ENCODE data around the gene FLT3.

DNA sequence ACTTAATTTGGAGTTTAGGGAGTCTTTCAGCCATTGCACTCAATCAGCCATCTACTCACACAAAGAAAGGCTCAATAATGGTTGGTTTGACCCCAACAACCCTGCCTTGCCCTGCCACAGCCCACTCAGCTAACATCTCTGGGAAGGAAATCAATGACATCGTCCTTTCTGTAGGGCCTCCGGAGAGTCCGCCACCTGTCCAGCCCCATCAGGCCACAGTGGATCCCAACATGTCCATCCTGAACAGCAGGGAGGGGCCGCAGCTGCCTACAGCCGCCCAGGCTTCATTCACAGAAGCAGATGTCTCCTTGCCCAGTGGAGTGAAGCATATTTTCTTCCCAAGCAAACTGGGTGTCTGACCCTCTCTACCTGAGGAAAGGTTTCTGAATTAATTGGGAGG, 127.1 kb downstream of the FLT3 start:
- TF ChIP-seq, protein P1, sequence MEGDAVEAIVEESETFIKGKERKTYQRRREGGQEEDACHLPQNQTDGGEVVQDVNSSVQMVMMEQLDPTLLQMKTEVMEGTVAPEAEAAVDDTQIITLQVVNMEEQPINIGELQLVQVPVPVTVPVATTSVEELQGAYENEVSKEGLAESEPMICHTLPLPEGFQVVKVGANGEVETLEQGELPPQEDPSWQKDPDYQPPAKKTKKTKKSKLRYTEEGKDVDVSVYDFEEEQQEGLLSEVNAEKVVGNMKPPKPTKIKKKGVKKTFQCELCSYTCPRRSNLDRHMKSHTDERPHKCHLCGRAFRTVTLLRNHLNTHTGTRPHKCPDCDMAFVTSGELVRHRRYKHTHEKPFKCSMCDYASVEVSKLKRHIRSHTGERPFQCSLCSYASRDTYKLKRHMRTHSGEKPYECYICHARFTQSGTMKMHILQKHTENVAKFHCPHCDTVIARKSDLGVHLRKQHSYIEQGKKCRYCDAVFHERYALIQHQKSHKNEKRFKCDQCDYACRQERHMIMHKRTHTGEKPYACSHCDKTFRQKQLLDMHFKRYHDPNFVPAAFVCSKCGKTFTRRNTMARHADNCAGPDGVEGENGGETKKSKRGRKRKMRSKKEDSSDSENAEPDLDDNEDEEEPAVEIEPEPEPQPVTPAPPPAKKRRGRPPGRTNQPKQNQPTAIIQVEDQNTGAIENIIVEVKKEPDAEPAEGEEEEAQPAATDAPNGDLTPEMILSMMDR (IDR thresholded peaks at IDR 0.05) = no peak
- TF ChIP-seq EP300 (IDR thresholded peaks at IDR 0.05) (no peak), POLR2AphosphoS5 (IDR thresholded peaks at IDR 0.05) (no peak), POLR2A (IDR thresholded peaks at IDR 0.05; ENCODE audit: low read depth) (no peak)

Data from esophagus muscularis mucosa (tissue), 4 donors.